Endodermal cell (in vitro differentiated cells): ENCODE results near the gene CCDC184. TPM values are rescaled to one million over a fixed set of nuclear protein-coding genes. Genes with fewer than 3 reads are reported as not detected.

ENCODE experiments used
- DNase-seq: peaks from one replicate; pipeline ENCODE4 v3.0.0-alpha.2; 2017
- H3K27ac ChIP-seq: 2 replicates; pipeline ENCODE4 v1.5.1; 2013; ENCODE audit warnings: mild to moderate bottlenecking, low read depth, low read length, moderate library complexity
- H3K27me3 ChIP-seq: 2 replicates; pipeline ENCODE4 v1.6.1; 2013; ENCODE audit warnings: mild to moderate bottlenecking, low read length, moderate library complexity; ENCODE audit not compliant: insufficient read depth, control insufficient read depth, poor library complexity, severe bottlenecking
- H3K36me3 ChIP-seq: 2 replicates; pipeline ENCODE4 v1.7.0; 2013; ENCODE audit warnings: mild to moderate bottlenecking, low read length, moderate library complexity; ENCODE audit not compliant: control insufficient read depth, insufficient read depth
- H3K4me1 ChIP-seq: one replicate; pipeline ENCODE4 v1.7.0; 2013; ENCODE audit warnings: low read length; ENCODE audit not compliant: control insufficient read depth, insufficient read depth
- H3K4me3 ChIP-seq: 2 replicates; pipeline ENCODE4 v1.5.1; 2013; ENCODE audit warnings: mild to moderate bottlenecking, low read length, moderate library complexity
- H3K9ac ChIP-seq: 2 replicates; pipeline ENCODE4 v1.6.1; 2013; ENCODE audit warnings: mild to moderate bottlenecking, low read length, moderate library complexity; ENCODE audit not compliant: poor library complexity, severe bottlenecking; ENCODE audit errors: extremely low read depth
- H3K9me3 ChIP-seq: 2 replicates; pipeline ENCODE4 v1.6.1; 2013; ENCODE audit warnings: mild to moderate bottlenecking, low read length, moderate library complexity; ENCODE audit not compliant: control insufficient read depth
- H3K27ac Mint-ChIP-seq: 2 replicates; pipeline ENCODE4 v1.8.0; 2020; ENCODE audit warnings: mixed read lengths
- H3K27me3 Mint-ChIP-seq: 2 replicates; pipeline ENCODE4 v1.8.0; 2021; ENCODE audit warnings: mild to moderate bottlenecking, mixed read lengths; ENCODE audit not compliant: insufficient read depth
- H3K36me3 Mint-ChIP-seq: 2 replicates; pipeline ENCODE4 v1.8.0; 2020; ENCODE audit warnings: low read depth, mixed read lengths
- H3K4me1 Mint-ChIP-seq: 2 replicates; pipeline ENCODE4 v1.8.0; 2020; ENCODE audit warnings: mixed read lengths
- H3K4me3 Mint-ChIP-seq: 2 replicates; pipeline ENCODE4 v1.8.0; 2020; ENCODE audit warnings: mild to moderate bottlenecking, moderate library complexity, mixed read lengths
- H3K9me3 Mint-ChIP-seq: 2 replicates; pipeline ENCODE4 v1.8.0; 2020; ENCODE audit warnings: mild to moderate bottlenecking, mixed read lengths
- WGBS, 2 experiments: methylation state at CpG; one replicate each; pipeline versions ENCODE4 v1.1.5 to v1.1.7; 2013; ENCODE audit warnings: missing lambda C conversion rate in 2 of 2, mixed read lengths in 1 of 2; ENCODE audit not compliant: insufficient coverage in 1 of 2, insufficient read length in 1 of 2; 5-methylcytosine and 5-hydroxymethylcytosine counted together
- total RNA-seq, 2 donors: library from RNA; stranded (reverse); fragmentation: NEBNext Ultra II Directional in 1 of 2; extraction: Animal tissue kit (Norgen Biotek cat#: 25700) in 1 of 2; gene quantifications; 2 replicates in 1 of 2; 3 replicates in 1 of 2; pipeline ENCODE4 v1.2.1, GENCODE V29; 2021
- TF ChIP-seq, protein P1 (sequence below): fragments of 200-600 bp; sonication (generic); conservative IDR thresholded peaks from 2 replicates; pipeline ENCODE4 v1.5.0; 2021; ENCODE audit warnings: antibody characterized with exemption, mild to moderate bottlenecking

Gene CCDC184
- total RNA-seq, 2 donors from 2014 or later = not detected

DNA sequence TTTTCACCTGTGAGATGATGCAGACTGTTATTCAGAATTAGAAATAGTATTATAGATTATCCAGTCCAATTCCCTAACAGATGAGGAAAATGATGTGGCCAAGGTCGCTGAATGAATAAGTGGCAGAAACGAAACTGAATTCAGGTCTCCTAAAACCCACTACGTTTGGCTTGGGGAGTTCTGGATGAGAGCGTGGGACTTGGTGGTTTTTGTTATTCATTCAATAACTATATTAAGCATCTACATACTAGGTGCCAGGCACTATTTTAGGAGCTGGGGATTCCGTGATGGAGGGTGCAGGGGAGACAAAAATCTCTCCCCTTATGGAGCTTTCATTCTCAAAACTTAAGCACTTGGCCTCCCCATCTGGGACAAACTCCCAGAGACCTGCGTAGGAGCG lies 813 bp upstream of the CCDC184 start:
- H3K9ac ChIP-seq = no peak overlapping the region
- no peak for DNase-seq
- peaks cover 98% of the 10 kb centered on the region for H3K27me3 ChIP-seq
- peak overlapping the region; percentile 83 for H3K4me3 ChIP-seq
- H3K36me3 Mint-ChIP-seq = no peaks in the 10 kb centered on the region
- no peaks in the 10 kb centered on the region for H3K36me3 ChIP-seq
- H3K4me1 ChIP-seq = no peaks in the 10 kb centered on the region
- peak overlapping the region; percentile 85 for H3K27ac ChIP-seq
- H3K4me1 Mint-ChIP-seq = no peaks in the 10 kb centered on the region
- peak overlapping the region; percentile 66 for H3K4me3 Mint-ChIP-seq
- H3K27me3 Mint-ChIP-seq = peaks cover 99% of the 10 kb centered on the region
- H3K9me3 Mint-ChIP-seq = no peaks in the 10 kb centered on the region
- no peaks in the 10 kb centered on the region for H3K9me3 ChIP-seq
- H3K27ac Mint-ChIP-seq = no peak overlapping the region
- WGBS, 2 experiments = 37 to 40% methylated on average over 1 to 5 of the region's 7 CpGs
- TF ChIP-seq, protein P1, sequence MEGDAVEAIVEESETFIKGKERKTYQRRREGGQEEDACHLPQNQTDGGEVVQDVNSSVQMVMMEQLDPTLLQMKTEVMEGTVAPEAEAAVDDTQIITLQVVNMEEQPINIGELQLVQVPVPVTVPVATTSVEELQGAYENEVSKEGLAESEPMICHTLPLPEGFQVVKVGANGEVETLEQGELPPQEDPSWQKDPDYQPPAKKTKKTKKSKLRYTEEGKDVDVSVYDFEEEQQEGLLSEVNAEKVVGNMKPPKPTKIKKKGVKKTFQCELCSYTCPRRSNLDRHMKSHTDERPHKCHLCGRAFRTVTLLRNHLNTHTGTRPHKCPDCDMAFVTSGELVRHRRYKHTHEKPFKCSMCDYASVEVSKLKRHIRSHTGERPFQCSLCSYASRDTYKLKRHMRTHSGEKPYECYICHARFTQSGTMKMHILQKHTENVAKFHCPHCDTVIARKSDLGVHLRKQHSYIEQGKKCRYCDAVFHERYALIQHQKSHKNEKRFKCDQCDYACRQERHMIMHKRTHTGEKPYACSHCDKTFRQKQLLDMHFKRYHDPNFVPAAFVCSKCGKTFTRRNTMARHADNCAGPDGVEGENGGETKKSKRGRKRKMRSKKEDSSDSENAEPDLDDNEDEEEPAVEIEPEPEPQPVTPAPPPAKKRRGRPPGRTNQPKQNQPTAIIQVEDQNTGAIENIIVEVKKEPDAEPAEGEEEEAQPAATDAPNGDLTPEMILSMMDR = no peak

DNA sequence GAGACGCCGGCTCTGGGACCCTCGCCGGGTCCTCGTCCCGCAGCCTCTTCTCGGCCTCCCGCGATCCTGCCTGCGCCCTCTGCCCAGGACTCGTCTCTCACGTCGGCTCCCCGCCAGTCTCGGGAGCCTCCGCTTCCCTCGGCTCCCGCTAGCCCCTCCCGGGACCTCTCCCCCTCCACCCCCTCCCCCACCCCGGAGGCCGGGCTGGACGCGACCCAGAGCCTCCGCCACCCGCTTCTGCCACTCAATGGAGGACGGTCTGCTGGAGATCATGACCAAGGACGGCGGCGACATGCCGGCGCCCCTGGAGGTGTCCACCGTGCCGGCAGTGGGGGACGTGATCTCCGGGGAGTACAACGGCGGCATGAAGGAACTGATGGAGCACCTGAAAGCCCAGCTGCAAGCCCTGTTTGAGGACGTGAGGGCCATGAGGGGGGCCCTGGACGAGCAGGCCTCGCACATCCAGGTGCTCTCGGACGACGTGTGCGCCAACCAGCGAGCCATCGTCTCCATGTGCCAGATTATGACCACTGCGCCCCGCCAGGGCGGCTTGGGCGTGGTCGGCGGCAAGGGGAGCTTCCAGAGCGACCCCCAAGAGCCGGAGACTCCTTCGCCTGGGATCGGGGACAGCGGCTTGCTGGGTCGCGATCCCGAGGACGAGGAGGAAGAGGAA lies 568 bp downstream of the CCDC184 start:
- whole genome bisulfite sequencing, 2 experiments = 7 to 18% methylated on average over 20 to 61 of the region's 61 CpGs
- TF ChIP-seq, protein P1 = no peak
- H3K4me3 Mint-ChIP-seq = peak overlapping the region; percentile 66
- H3K4me1 Mint-ChIP-seq = no peaks in the 10 kb centered on the region
- peak; percentile 79 for DNase-seq
- H3K9me3 ChIP-seq = no peaks in the 10 kb centered on the region
- H3K27ac Mint-ChIP-seq = no peak overlapping the region
- H3K36me3 ChIP-seq = no peaks in the 10 kb centered on the region
- peak overlapping the region; percentile 83 for H3K4me3 ChIP-seq
- peaks cover 100% of the 10 kb centered on the region for H3K27me3 ChIP-seq
- no peaks in the 10 kb centered on the region for H3K4me1 ChIP-seq
- no peak overlapping the region for H3K27ac ChIP-seq
- no peaks in the 10 kb centered on the region for H3K36me3 Mint-ChIP-seq
- H3K9me3 Mint-ChIP-seq = no peaks in the 10 kb centered on the region
- H3K27me3 Mint-ChIP-seq = peaks cover 100% of the 10 kb centered on the region
- H3K9ac ChIP-seq = peak overlapping the region; percentile 39

DNA sequence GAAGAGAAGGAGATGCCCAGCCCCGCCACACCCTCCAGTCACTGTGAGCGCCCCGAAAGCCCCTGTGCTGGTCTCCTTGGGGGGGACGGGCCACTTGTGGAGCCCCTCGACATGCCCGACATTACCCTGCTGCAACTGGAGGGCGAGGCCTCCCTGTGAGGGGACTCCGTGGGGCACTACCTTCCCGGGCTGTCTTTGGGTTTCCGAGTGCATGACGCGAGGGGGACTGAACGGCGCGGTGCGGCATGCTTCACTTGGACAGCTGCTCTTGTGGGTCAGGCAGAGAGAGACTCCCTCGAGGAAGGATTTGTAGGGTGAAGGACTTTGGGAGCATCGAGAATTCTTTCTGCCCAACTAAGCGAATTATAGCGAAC lies 1.1 kb downstream of the CCDC184 start:
- H3K9me3 ChIP-seq = no peaks in the 10 kb centered on the region
- TF ChIP-seq, protein P1 = no peak
- H3K27ac ChIP-seq = no peak overlapping the region
- H3K4me3 ChIP-seq = no peak overlapping the region
- H3K27me3 Mint-ChIP-seq = peaks cover 100% of the 10 kb centered on the region
- WGBS, 2 experiments = 18 to 40% methylated on average over 3 to 20 of the region's 20 CpGs
- H3K4me1 Mint-ChIP-seq = no peaks in the 10 kb centered on the region
- no peaks in the 10 kb centered on the region for H3K36me3 Mint-ChIP-seq
- H3K27me3 ChIP-seq = peaks cover 99% of the 10 kb centered on the region
- H3K27ac Mint-ChIP-seq = no peak overlapping the region
- H3K4me1 ChIP-seq = no peaks in the 10 kb centered on the region
- no peak overlapping the region for H3K4me3 Mint-ChIP-seq
- H3K36me3 ChIP-seq = no peaks in the 10 kb centered on the region
- no peaks in the 10 kb centered on the region for H3K9me3 Mint-ChIP-seq
- H3K9ac ChIP-seq = no peak overlapping the region
- DNase-seq = peak; percentile 63
